ENCODE results near the gene PTPRN2. TPM values are rescaled to one million over a fixed set of nuclear protein-coding genes. Genes with fewer than 3 reads are reported as not detected.

The PTPRN2 gene
- total and polyA plus RNA-seq, 2 donors (not counting 3 experiments of a cell fraction or from before 2014, with no cell fraction given) = 0.62 to 0.88 TPM

- no peak overlapping the region for H2AFZ ChIP-seq (ENCODE audit: low read depth, low read length)
- no peak overlapping the region for H3K9ac ChIP-seq (replicated peaks; ENCODE audit: extremely low read depth, insufficient read depth, low read length)
- dilution Hi-C loops (cut with MboI; ENCODE audit: extremely low pct_ligation_motif_present, low sequenced_read_pairs) = no loop called here
- intact Hi-C loops (cut with micrococcal nuclease) = no loop called here
- no TSS peak for BruUV-seq (replicated peaks)
- no peaks in the 10 kb centered on the region for H3K27me3 ChIP-seq (ENCODE audit: control insufficient read depth in 2 of 2, insufficient read depth in 2 of 2, low read length in 2 of 2)
- ChIA-PET POLR2A (no interaction called here), CTCF (no interaction called here)
- TF ChIP-seq CTCF (IDR thresholded peaks at IDR 0.05; ENCODE audit: extremely low read depth in 1 of 2, insufficient read depth in 1 of 2, low read depth in 1 of 2, low read length in 2 of 2) (no peak), JUN (IDR thresholded peaks at IDR 0.05; ENCODE audit: borderline replicate concordance, insufficient read depth, insufficient read length, low read depth) (no peak), FOS (IDR thresholded peaks at IDR 0.05; ENCODE audit: borderline replicate concordance, insufficient read depth, low read length) (no peak)
- H4K20me1 ChIP-seq (replicated peaks; ENCODE audit: control insufficient read depth, extremely low read depth, insufficient read depth, low read length) = no peaks in the 10 kb centered on the region
- no peak overlapping the region for H3K4me3 ChIP-seq (replicated peaks in 1 of 3; ENCODE audit: insufficient read depth in 1 of 3, low read depth in 1 of 3, low read length in 3 of 3)
- FAIRE-seq (no peak), DNase-seq (ENCODE audit: low read depth, low spot score) (no peak)
- H3K4me2 ChIP-seq (ENCODE audit: insufficient read depth, low read length) = no peak overlapping the region
- no peaks in the 10 kb centered on the region for H3K4me1 ChIP-seq (ENCODE audit: control insufficient read depth, extremely low read depth, insufficient read depth, low read length)
- H3K9me1 ChIP-seq (replicated peaks; ENCODE audit: control insufficient read depth, extremely low read depth, insufficient read depth, low read length) = no peaks in the 10 kb centered on the region
- H3K79me2 ChIP-seq (ENCODE audit: control insufficient read depth, insufficient read depth, low read length) = no peaks in the 10 kb centered on the region
- no peaks in the 10 kb centered on the region for H3K9me3 ChIP-seq (replicated peaks; ENCODE audit: control insufficient read depth, insufficient read depth, low read length)
- no peak overlapping the region for H3K27ac ChIP-seq (ENCODE audit: insufficient read depth, low read depth, low read length)
- no peaks in the 10 kb centered on the region for H3K36me3 ChIP-seq (ENCODE audit: control insufficient read depth in 2 of 2, extremely low read depth in 1 of 2, insufficient read depth in 2 of 2, low read length in 2 of 2)
These were observed 1036.1 kb downstream of the PTPRN2 start for GRCh38 chr7:157551325-157552070.

Measured in endothelial cell of umbilical vein (primary cell).